Measurements from ENCODE around the gene HIP1.
"Not testable (repeated sequence)": the region's sequence is repeated elsewhere in the genome, so short reads cannot be mapped to it uniquely, and the experiment has no call there.

The HIP1 gene

DNA sequence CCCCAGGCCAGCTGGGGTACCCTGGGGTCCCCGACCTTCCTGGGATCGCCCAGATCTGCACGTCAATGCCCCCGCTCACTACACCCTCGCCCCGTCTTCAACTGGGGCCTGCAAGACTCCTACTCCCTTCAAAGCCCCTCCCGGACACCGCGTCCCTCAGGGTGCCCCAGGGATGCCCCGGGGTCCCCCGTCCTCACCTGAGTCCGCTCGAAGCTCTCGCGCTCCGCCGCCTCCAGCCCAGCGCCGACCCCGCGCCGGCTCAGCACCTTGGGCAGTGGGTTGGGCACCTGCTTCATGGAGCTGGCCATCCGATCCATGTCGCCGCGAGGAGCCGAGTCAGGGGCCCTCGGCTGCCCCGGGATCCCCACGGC is at the start of gene HIP1:
HIP1 (minus strand) TSS at position 338 of the 371 bp plus-strand sequence; CDS start at position 317, 21 bp downstream.
- DNase-seq (ENCODE audit: low read depth) = no peak

DNA sequence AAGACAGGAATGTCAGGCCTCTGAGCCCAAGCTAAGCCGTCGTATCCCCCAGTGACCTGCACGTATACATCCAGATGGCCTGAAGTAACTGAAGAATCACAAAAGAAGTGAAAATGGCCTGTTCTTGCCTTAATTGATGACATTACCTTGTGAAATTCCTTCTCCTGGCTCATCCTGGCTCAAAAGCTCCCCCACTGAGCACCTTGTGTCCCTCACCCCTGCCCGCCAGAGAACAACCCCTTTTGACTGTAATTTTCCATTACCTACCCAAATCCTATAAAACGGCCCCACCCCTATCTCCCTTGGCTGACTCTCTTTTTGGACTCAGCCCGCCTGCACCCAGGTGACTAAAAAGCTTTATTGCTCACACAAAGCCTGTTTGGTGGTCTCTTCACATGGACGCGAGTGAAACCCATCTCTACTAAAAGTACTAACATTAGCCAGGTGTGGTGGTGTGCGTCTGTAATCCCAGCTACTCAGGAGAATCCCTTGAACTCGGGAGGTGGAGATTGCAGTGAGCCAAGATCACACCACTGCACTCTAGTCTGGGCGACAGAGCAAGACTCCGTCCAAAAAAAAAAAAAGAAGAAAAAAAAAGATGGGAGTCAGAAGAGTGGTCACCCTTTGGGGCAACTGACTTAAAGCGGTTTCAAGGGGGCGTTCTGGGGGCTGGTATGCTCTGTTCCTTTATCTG is 49.6 kb upstream of the HIP1 start:
- DNase-seq (ENCODE audit: low read depth) = not testable (repeated sequence)

DNA sequence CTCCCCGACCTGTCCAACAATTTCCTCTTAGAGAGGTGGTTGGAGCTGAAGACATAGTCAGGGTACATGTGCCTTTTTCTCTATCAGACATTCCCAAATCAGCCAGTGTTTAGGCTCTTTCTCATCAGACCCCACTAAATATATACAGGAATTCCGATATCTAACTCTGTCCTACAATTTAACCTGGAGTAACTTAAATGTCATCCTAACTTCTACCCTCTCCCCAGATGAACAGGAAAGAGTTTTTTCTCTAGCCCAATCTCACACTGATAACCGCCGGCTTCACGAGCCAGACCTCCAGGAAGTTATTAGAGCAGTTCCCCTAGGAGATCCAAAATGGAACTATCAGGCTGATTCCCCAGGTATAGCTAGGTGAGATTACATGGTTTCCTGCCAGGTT is 44.3 kb upstream of the HIP1 start:
- not testable (repeated sequence) for DNase-seq (ENCODE audit: low read depth)

DNA sequence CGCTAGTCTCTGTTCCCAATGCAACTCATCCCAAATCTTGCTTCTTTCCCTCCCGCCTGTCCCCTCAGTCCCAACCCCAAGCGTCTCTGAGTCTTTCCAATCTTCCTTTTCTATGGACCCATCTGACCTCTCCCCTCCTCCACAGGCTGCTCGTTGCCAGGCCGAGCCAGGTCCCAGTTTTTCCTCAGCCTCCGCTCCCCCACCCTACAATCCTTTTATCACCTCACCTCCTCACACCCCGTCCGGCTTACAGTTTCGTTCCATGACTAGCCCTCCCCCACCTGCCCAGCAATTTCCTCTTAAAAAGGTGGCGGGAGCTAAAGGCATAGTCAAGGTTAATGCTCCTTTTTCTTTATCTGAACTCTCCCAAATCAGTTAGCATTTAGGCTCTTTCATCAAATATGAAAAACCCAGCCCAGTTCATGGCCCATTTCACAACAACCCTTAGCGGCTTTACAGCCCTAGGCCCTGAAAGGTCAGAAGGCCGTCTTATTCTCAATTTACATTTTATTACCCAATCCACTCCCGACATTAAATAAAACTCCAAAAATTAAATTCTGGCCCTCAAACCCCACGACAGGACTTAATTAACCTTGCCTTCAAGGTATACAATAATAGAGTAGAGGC is 42.0 kb upstream of the HIP1 start:
- not testable (repeated sequence) for DNase-seq (ENCODE audit: low read depth)

DNA sequence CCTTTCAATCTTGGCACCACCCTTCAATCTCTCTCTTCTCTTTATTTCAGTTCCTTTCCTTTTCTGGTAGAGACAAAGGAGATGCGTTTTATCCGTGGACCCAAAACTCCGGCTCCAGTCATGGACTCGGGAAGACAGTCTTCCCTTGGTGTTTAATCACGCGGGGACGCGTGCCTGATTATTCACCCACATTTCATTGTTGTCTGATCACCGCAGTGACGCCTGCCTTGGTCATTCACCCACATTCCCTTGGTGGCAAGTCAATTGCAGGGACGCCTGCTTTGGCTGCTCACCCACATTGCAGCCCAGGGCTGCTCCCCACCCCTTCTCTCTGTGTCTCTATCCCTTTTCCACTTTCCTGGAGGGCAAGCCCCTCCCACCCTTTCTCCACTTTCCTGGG is 40.8 kb upstream of the HIP1 start:
- DNase-seq (ENCODE audit: low read depth) = not testable (repeated sequence)

DNA sequence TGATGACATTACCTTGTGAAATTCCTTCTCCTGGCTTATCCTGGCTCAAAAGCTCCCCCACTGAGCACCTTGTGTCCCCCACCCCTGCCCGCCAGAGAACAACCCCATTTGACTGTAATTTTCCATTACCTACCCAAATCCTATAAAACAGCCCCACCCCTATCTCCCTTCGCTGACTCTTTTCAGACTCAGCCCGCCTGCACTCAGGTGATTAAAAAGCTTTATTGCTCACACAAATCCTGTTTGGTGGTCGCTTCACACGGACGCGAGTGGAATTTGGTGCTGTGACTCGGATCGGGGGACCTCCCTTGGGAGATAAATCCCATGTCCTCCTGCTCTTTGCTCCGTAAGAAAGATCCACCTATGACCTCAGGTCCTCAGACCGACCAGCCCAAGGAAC is 40.3 kb upstream of the HIP1 start:
- DNase-seq (ENCODE audit: low read depth) = not testable (repeated sequence)

DNA sequence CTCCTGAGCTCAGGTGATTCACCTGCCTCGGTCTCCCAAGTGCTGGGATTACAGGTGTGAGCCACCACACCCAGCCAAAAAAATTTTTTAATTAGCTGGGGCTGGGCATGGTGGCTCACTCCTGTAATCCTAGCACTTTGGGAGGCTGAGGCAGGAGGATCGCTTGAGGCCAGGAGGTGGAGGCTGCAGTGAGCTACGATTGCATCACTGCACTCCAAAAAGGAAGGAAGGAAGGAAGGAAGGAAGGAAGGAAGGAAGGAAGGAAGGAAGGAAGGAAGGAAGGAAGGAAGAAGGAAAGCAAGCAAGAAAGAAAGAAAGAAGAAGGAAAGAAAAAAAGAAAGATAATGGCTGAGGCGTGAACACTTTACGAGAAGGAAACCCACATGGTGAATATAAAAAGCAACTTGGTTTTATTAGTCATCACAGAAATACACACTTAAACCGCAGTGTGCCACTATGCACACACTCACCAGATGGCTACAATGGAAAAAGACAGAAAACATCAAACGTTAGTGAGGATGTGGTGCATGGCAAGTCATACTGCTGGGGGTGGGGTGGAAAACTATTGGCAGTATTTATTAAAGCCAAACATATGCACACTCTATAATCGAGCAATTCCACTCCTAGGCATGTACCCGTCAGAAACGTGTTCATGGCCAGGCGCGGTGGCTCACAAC is 37.7 kb upstream of the HIP1 start:
- DNase-seq (ENCODE audit: low read depth) = peak; percentile 12

DNA sequence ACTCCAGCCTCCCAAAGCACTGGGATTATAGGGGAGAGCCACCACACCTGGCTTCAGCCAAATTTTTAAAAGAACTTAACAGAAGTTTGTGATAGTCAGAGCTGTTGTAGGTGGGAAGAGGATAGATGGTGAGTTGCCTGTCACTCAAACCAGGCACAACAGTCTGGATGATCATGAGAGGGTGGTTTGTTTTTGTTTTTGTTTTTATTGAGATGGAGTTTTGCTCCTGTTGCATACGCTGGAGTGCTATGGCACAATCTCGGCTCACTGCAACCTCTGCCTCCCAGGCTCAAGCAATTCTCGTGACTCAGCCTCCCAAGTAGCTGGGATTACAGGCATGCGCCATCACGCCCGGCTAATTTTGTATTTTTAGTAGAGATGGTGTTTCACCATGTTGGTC is 35.2 kb upstream of the HIP1 start:
- not testable (repeated sequence) for DNase-seq (ENCODE audit: low read depth)

DNA sequence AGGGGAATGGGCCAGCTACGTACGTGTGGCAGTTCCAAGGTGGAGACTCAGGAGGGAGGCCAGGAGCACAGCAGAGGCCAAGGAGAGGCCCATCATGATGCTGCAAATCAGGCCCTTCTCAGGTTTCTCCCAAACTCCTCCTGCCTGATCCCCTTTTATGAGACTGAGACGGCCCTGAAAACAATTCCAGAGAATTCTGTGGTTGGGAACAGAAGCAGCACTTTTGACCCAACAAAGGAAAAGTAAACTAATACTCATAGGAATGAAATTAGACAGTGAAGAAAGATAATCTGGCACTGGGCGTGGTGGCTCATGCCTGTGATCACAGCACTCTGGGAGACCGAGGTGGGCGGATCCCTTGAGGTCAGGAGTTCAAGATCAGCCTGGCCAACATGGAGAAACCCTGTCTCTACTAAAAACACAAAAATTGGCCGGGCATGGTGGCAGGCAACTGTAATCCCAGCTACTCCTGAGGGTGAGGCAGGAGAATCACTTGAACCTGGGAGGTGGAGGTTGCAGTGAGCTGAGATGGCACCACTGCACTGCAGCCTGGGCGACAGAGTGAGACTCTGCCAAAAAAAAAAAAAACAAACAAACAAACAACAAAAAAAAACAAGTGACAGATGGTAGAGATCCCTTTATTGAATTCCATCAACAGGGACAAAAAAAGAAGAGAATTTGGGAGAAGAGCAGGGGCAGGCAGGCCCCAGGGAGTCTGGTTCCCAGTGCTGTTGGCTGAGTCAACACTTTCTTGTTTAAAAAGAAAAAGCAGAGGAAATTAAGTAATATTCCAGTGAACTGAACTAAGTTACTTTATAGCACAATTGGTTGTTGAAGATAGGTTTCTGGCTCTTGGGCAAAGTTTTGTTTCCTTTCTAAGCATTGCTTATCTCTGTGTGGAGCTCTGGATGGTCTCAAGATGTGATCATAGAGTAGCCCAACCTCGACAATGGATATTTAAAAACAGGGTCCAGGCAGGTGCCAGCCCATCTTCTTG is 33.6 kb upstream of the HIP1 start, which contains the start of gene CCL26:
CCL26 (minus strand) TSS at position 131 of the 997 bp plus-strand sequence; CDS start at position 96, 35 bp downstream.
- no peak for DNase-seq (ENCODE audit: low read depth)

DNA sequence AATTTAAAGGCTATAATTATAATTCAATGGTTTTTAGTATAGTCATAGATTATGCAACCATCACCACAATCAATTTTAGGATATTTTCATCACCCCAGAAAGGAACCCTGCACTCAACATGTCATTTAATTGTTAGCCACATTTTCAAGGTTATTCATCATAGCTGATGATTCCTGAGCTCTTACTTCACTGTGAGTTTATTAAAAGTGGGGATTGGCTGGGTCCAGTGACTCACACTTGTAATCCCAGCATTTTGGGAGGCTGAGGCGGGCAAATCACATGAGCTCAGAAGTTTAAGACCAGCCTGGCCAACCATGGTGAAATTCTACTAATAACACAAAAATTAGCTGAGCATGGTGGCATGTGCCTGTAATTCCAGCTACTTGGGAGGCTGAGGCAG is 32.5 kb upstream of the HIP1 start:
- no peak for DNase-seq (ENCODE audit: low read depth)

DNA sequence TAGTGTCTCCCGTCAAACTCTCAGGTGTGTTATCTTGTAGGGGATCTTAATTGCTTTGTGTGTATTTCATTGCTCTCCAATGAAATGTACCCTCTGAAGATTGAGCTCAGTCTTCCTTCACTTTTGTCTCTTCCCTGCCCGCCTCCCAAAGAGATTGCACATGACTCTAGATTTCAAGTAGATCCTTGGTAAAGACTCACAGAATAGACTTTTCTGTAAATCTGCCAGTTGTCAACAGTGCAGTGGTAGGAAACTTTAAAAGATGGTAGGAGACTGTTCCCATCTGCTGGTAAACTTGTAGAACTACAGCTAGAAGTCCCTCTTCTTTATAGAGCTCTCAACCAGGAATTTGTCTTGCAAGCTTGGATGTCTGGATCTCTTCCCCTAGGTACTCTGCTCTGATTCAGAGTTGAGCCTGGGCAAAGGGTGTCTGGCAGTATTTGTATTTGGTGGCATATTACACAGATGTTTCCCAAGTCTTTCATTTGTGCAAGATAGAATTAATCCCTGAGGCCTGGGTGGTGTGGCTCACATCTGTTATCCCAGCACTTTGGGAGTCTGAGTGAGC is 23.7 kb upstream of the HIP1 start:
- no peak for DNase-seq (ENCODE audit: low read depth)

DNA sequence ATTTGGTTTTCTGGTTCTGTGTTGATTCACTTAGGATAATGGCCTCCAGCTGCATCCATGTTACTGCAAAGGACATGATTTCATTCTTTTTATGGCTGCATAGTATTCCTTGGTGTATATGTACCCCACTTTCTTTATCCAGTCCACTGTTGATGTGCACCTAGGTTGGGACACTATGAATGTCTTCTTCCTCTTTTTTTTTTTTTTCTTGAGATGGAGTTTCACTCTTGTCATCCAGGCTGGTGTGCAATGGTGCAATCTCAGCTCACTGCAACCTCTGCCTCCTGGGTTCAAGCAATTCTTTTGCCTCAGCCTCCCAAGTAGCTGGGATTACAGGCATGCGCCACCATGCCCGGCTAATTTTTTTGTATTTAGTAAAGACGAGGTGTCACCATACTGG is 23.1 kb upstream of the HIP1 start:
- DNase-seq (ENCODE audit: low read depth) = not testable (repeated sequence)

DNA sequence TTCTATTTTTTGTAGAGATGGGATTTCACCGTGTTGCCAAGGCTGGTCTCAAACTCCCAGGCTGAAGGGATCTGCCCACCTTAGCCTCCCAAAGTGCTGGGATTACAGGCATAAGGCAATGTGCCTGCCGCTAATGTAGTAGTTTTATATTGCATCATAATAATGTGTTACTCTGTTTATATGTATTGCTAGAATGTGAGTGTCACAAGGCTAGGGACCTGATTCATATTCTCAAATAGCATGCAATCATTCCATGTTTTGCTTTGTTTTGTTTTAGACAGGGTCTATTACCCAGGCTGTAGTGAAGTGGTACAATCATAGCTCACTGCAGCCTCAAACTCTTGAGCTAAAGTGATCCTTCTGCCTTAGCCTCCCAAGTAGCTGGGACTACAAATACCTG is 19.8 kb upstream of the HIP1 start:
- DNase-seq (ENCODE audit: low read depth) = no peak

DNA sequence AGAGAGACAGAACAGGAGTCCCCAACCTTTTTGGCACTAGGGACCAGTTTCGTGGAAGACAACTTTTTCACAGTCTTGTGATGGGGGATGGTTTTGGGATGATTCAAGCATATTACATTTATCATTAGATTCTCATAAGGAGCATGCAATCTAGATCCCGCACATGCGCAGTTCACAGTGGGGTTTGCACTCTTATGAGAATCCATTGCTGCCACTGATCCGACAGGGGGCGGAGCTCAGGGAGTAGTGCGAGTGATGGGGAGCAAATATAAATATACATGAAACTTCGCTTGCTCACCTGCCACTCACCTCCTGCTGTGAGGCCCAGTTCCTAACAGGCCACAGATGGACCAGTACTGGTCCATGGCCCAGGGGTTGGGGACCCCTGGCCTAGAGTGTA is 19.1 kb upstream of the HIP1 start:
- DNase-seq (ENCODE audit: low read depth) = no peak

DNA sequence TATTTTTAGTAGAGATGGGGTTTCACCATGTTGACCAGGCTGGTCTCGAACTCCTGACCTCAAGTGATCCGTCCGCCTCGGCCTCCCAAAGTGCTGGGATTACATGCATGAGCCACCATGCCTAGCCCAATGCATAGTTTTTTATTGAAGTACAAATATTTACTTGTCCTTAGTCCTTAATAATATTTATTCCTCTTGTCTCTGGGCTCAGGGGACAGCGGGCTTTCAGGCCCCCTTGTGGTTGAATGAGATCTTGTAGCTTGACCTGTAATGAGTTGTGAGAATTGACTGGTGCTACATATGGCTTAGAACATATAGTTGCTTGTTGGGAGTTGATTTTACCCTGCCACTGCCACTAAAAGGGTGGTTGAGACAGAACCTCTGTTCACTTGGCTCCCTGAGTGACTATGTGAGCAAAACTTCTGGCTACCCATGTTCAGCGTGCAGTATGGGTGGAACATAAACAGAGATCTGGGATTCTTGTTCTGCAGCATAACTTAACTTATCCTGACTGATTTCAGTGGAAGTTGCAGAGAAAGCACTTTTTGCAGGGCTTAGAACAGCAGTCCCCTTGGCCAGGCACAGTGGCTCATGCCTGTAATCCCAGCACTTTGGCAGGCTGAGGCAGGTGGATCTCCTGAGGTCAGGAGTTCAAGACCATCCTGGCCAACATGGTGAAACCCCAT is 18.4 kb upstream of the HIP1 start:
- no peak for DNase-seq (ENCODE audit: low read depth)

DNA sequence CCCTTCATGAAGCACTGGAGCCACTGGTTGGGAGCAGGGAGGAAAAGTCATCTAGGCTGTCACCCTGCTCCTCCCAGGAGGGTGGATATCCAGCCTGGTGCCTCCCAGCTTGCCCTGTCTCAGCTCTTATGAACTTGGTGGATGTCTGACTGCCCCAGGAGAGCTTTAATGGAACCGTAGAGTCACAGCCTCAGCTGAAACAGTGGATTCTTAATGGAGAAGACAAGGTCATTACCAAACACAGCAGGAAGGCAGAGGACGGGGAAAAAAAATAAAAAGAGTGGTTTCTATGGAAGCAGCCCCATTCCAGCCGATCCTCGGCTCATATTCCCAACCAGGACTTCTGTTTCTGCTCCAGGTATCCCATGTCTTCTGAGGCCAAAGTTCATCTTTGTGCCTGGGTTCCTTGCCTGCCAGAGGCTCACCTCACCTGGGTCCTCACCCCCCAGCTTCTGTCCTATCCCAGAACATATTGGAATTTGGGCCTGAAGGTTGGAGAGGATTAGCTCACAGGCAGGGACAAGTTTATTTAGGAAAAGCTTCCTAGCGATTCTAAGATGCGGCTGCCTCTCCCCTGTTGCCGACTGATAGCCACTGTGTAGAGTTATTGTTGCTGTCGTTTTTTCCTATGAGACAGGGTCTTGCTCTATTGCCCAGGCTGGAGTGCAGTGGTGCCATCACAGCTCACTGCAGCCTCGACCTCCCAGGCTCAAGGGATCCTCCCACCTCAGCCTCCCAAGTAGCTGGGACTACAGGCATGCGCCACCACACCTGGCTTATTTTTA is 17.7 kb upstream of the HIP1 start:
- no peak for DNase-seq (ENCODE audit: low read depth)

DNA sequence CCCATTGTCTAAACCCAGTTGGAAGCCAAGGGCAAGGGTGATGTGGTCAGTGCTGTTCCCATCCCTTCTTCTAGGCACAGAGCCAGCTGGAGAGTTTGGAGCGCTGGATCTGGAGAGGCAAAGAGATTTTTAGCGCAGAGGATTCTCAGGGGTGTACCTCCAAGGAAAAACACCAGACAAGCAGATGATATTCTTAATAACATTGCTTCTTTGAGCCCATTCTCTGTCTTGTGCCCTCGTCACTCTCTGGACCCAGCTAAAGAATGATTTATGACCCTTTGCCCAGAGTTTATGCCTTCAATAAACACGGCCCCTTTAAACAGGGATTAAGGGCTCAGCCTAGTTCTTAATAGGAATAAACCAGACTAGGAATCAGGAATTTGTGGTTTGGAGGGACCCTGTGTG is 4.7 kb upstream of the HIP1 start:
- no peak for DNase-seq (ENCODE audit: low read depth)

DNA sequence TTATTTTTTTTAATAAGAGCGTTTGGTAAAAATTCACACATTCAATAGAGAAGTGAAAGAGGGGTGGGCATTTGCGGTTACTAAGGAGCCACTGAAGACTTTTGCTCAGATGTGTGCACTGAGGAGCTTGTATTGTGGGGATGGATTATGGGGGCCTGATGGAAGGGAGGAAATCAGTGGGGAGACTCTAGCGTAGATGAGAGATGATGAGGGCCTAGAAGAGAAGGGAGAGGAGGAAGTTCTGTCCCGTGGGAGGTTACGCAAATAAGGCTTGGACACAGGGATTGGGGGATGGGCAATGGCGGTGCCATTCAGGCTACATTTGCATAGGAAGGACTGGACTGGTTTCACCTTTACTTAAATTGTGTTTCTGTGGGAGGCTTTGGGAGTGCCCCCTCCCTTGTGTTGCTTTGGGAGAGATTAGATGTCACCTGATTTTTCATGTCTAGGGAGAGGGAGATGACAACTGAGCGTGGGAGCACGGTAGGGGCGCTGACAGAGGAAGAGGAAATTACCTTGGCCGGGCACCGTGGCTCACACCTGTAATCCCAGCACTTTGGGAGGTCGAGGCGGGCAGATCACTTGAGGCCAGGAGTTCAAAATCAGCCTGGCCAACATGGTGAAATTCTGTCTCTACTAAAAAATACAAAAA is 2.2 kb upstream of the HIP1 start:
- DNase-seq (ENCODE audit: low read depth) = no peak

DNA sequence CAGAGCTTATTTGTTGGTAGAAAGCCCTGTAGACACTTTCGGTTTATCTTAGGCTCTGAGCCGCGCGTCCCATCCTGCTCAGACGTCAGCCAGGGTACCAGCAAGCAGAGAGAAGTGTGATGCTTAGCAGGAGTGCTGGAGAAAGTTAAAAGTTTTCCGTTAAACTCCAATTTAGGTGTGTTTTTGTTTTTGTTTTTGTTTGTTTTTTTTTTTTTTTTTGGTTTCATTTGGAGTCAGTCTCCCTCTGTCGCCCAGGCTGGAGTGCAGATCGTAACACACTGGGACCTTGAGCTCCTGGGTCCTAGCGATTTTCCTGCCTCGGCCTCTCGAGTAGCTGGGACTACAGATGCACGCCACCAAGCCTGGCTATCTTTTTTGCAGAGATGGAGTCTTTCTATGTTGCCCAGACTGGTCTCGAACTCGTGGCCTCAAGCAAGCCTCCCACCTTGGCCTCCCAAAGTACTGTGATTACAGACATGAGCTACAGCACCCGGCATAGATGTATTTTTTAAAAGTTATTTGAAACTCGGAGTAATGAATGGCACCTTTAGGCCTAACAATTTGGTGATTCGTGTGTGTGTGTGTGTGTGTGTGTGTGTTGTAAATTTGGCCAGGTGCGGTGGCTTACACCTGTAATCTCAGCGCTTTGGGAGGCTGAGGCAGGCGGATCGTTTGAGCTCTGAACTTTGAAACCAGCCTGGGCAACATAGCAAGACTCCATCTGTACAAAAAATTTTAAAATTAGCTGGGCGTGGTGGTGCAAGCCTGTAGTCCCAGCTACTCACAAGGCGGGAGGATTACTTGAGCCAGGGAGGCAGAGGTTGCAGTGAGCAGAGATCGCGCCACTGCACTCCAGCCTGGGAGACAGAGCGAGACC is 1.3 kb upstream of the HIP1 start:
- no peak for DNase-seq (ENCODE audit: low read depth)

All from activated T-cell treated with anti-CD3 and anti-CD28 coated beads for 1 hour (primary cell).